GM18519 (cell line): ENCODE data around the gene PLA2G12A.
"Not testable (repeated sequence)": the region's sequence is repeated elsewhere in the genome, so short reads cannot be mapped to it uniquely, and the experiment has no call there.

Experiments used
- ATAC-seq: cut with Tn5 transposase; IDR thresholded peaks from one replicate; pipeline ENCODE4 v1.9.1; 2021; ENCODE audit warnings: mild to moderate bottlenecking, moderate library complexity; ENCODE audit not compliant: unreplicated experiment, low FRiP score

Gene PLA2G12A

DNA sequence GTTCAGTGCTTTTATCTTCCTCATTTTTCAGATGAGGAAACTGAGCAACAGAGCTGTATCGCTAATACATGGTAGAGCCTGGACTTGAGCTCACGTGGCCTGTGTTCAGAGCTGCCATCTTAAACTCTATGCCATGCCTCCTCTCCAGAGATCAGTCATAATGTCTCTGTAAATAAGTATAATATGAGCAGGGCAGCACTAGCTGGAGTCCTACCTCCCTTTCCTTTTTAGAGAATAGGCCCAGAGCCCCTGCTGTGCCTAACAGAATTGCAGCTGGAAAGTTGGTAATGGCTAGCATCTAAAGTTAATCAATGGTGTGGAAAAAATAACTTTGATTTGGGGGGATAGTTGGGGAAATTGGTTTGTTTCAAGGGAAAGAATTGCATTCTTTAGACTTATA is 47.0 kb downstream of the PLA2G12A start:
- ATAC-seq = no peak

GRCh38 chr4:109678925-109679324 is 50.9 kb downstream of the PLA2G12A start:
- not testable (repeated sequence) for ATAC-seq

DNA sequence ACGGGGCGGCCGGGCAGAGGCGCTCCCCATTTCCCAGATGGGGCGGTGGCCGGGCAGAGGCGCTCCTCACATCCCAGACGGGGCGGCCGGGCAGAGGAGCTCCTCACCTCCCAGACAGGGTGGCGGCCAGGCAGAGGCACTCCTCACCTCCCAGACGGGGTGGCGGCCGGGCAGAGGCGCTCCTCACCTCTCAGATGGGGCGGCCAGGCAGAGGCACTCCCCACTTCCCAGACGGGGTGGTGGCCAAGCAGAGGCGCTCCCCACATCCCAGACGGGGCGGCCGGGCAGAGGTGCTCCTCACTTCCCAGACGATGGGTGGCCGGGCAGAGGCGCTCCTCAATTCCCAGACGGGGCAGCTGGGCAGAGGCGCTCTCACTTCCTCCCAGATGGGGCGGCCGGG is 51.4 kb downstream of the PLA2G12A start:
- not testable (repeated sequence) for ATAC-seq

DNA sequence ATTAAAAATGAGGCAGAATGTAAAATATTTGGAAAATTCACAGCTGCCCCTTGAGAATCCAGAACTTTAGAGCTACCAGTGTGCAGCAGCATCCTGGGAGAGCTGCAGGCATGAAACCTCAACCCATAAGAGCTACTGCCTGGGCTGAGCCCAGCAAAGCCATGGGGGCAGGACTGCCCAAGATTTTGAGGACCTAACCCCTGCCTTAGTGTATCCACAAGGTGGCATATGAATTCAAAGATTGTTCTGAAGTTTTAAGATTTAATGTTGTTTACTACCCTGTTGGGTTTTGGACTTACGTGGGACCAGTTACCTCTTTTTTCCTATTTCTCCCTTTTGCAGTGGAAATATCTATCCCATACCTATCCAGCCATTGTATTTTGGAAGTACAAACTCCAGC is 53.0 kb downstream of the PLA2G12A start:
- ATAC-seq = no peak

DNA sequence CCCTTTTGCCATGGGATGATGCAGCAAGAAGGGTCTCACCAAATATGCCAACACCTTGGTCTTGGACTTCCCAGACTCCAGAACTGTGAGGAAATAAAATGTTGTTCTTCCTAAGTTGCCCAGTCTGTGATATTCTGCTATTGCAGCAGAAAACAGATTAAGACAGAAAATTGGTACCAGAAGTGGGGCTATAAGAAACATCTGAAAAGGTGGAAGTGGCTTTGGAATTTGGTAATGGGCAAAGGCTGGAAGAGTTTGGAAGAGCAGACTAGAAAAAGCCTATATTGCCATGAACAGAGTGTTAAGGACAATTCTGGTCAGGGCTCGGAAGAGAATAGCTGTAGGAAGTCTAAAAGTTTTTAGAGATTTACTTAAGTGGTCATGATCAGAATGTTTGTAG is 54.0 kb downstream of the PLA2G12A start:
- ATAC-seq = no peak

GRCh38 chr4:109675181-109675580 is 54.7 kb downstream of the PLA2G12A start:
- ATAC-seq = no peak

GRCh38 chr4:109673303-109673702 is 56.6 kb downstream of the PLA2G12A start:
- ATAC-seq = no peak

- ATAC-seq = no peak
Measured at GRCh38 chr4:109672169-109672930, 57.5 kb downstream of the PLA2G12A start.

- ATAC-seq = no peak
Measured at GRCh38 chr4:109671350-109671749, 58.5 kb downstream of the PLA2G12A start.

DNA sequence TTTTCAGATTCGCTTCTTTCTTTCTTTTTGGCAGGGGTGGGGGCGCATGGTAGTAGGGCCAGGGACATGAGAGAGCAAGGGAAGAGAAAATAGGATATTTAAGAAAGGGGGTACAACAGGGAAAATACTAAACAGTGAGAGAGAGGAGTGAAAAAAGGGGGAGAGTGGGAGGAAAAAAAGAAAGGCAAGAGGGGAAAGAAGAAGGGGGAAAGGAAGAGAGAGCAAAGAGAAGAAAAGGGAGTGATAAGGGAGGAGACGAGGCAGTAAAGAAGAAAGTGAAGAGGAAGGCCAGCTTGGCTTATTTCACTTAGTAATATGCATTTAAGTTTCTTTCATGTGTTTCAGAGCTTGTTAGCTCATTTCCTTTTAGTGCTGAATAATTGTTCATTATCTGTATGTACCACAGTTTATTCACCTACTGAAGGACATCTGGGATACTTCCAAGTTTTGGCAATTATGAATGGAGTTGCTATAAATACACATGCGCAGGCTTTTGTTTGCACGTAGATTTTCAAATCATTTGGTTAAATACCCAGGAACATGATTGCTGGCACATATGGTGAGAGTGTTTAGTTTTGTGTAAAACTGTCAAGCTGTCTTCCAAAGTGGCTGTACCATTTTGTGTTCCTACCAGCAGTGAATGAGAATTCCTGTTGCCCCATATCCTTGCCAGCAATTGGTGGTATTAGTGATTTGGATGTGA is 63.9 kb downstream of the PLA2G12A start:
- ATAC-seq = no peak

GRCh38 chr4:109662771-109663170 is 67.1 kb downstream of the PLA2G12A start:
- ATAC-seq = no peak

DNA sequence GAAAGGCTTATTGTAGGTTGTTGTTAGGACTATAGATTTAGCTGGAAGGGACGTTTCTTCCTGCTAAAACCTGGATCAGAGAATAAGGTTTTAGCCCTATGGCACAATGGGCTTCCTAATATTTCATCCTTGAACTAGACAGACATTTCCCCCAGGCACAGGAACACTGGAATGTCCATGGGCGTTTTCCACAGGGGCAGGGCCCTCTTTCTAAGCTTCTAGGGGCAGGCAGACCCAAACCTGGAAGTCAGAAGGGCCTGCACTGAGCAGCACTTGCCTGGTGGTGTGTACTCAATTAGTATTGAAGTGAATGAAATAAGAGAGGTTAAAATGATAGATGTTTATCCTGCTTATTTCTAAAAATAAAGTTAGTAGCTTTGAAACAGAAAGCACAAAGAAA is 67.8 kb downstream of the PLA2G12A start:
- ATAC-seq = no peak
